ENCODE measurements around the gene A1CF. TPM values are rescaled to one million over a fixed set of nuclear protein-coding genes. Genes with fewer than 3 reads are reported as not detected.
A peak's percentile ranks its signal among the peaks of the same experiment; 100 is the strongest.

A1CF gene, protein sequence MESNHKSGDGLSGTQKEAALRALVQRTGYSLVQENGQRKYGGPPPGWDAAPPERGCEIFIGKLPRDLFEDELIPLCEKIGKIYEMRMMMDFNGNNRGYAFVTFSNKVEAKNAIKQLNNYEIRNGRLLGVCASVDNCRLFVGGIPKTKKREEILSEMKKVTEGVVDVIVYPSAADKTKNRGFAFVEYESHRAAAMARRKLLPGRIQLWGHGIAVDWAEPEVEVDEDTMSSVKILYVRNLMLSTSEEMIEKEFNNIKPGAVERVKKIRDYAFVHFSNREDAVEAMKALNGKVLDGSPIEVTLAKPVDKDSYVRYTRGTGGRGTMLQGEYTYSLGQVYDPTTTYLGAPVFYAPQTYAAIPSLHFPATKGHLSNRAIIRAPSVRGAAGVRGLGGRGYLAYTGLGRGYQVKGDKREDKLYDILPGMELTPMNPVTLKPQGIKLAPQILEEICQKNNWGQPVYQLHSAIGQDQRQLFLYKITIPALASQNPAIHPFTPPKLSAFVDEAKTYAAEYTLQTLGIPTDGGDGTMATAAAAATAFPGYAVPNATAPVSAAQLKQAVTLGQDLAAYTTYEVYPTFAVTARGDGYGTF
- total RNA-seq (2022) (0.69 TPM in 1 of 2 replicates, not detected in the other), Bru-seq, nascent RNA (percentile 13 among the genes with signal in this experiment), BruChase-seq, experiment 1, labeled RNA remaining after a 6-hour chase (percentile 10 among the genes with signal in this experiment), BruChase-seq, experiment 2, labeled RNA remaining after a 2-hour chase (percentile 6 among the genes with signal in this experiment)
- long read RNA-seq = 0 reads

DNA sequence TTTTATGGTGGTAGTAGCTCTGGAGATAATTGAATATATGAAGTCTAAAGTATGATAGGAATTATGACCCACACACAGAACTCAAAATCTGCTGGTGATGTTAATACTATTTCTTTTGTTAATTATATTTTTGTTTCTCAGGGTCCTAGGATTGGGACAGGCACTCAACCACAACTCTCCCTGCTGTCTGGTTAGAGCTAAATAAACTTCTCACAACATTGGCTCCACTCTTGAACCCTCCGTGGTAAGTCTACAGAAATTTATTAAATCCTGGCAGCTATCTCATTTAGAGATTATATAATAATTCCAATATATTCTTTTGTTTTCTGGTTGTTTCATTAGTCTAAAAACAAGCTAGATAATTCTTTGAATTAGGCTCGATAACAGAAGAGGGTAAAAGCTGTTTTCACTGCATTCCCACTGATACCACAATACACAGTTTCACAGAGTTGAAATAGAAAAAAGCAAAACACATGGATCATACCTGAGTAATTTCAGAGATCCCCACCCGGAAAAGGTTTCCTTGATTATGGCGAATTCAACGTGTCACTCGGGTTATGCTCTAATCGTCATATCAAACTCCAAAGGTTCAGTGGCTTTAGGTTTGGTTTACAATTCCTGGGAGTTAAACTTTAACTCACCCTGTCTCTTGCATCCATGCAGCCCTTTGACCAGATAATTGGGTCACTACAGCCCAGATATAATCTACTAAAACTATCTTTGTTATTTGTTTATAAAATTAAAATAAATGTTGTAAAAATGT is at the start of gene A1CF:
TSS of gene A1CF (minus strand) at position 531 of the 763 bp plus-strand sequence. CDS start 25,687 bp downstream, outside the sequence.
- intact Hi-C loops (cut with micrococcal nuclease; ENCODE audit: unreplicated experiment) = loop anchor here (5.0 kb wide), 1 partner anchor 33 kb away; no protein-coding TSS in a partner anchor
- Mint-ChIP-seq H3K9me3 (ENCODE audit: low read depth, unreplicated experiment) (no peaks in the 10 kb centered on the region), H3K4me3 (ENCODE audit: low read depth, unreplicated experiment) (no peak within 1 kb of the TSS), H3K27me3 (ENCODE audit: unreplicated experiment) (no peaks in the 10 kb centered on the region), H3K4me1 (ENCODE audit: low read depth, unreplicated experiment) (peaks cover 10% of the 10 kb centered on the region), H3K27ac (ENCODE audit: unreplicated experiment) (no peak within 1 kb of the TSS), H3K36me3 (ENCODE audit: insufficient read depth, unreplicated experiment) (no peaks in the 10 kb centered on the region)
- TF ChIP-seq, protein P1, sequence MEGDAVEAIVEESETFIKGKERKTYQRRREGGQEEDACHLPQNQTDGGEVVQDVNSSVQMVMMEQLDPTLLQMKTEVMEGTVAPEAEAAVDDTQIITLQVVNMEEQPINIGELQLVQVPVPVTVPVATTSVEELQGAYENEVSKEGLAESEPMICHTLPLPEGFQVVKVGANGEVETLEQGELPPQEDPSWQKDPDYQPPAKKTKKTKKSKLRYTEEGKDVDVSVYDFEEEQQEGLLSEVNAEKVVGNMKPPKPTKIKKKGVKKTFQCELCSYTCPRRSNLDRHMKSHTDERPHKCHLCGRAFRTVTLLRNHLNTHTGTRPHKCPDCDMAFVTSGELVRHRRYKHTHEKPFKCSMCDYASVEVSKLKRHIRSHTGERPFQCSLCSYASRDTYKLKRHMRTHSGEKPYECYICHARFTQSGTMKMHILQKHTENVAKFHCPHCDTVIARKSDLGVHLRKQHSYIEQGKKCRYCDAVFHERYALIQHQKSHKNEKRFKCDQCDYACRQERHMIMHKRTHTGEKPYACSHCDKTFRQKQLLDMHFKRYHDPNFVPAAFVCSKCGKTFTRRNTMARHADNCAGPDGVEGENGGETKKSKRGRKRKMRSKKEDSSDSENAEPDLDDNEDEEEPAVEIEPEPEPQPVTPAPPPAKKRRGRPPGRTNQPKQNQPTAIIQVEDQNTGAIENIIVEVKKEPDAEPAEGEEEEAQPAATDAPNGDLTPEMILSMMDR (IDR thresholded peaks at IDR 0.05; ENCODE audit: unreplicated experiment) = no peak
- no TSS peak for BruUV-seq (replicated peaks)
- CTCF ChIA-PET = no interaction called here
- no peak for DNase-seq

DNA sequence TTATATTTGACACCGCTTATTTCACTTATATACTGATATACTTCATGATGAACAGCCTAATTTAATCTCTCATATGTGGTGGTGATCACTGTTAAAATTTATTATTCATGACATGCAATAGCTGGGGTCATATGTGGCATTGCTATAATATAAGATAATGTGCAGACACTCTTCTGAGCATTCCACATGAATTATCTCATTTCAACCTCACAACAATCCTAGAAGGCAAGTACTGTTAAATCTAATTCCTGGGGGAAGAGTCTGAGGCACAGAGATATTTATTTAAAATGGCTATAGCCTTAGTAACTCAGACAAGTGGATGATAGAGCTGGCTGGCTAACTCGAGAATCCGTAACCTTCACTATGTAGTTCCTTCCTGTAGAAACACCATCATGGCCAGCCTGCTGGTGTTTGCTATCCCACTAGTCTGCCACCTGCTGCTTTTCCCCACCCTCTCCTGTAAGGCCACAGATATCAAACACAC is 46.6 kb upstream of the A1CF start:
- no peaks in the 10 kb centered on the region for H3K4me1 Mint-ChIP-seq (ENCODE audit: low read depth, unreplicated experiment)
- H3K36me3 Mint-ChIP-seq (ENCODE audit: insufficient read depth, unreplicated experiment) = no peaks in the 10 kb centered on the region
- peaks cover 22% of the 10 kb centered on the region for H3K27me3 Mint-ChIP-seq (ENCODE audit: unreplicated experiment)
- H3K9me3 Mint-ChIP-seq (ENCODE audit: low read depth, unreplicated experiment) = no peaks in the 10 kb centered on the region
- TF ChIP-seq, protein P1 (IDR thresholded peaks at IDR 0.05; ENCODE audit: unreplicated experiment) = no peak
- no TSS peak for BruUV-seq (replicated peaks)
- CTCF ChIA-PET = no interaction called here
- no peak overlapping the region for H3K4me3 Mint-ChIP-seq (ENCODE audit: low read depth, unreplicated experiment)
- DNase-seq = no peak
- intact Hi-C loops (cut with micrococcal nuclease; ENCODE audit: unreplicated experiment) = loop anchor here (2.0 kb wide), 1 partner anchor 143 kb away; no protein-coding TSS in a partner anchor
- H3K27ac Mint-ChIP-seq (ENCODE audit: unreplicated experiment) = no peak overlapping the region

DNA sequence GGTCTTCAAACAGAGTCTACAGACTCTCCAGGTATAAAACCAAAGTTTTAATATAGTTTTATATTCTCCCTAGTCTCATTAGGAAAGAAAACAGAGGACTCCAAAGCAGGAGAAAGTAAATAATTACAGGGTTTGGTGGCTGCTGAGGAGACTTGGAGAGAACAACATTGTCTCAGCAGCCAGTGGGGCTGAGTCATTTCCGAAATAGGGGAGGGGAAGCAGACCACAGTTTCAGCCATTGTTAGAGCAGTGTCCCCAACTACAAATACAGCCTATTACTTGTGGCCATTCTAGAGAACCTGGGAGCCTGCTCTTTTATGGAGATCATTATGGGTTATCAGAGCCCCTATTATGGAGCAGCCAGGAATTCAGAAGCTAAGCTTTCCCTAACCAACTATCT is 44.2 kb upstream of the A1CF start:
- peaks cover 2% of the 10 kb centered on the region for H3K9me3 Mint-ChIP-seq (ENCODE audit: low read depth, unreplicated experiment)
- peaks cover 27% of the 10 kb centered on the region for H3K27me3 Mint-ChIP-seq (ENCODE audit: unreplicated experiment)
- DNase-seq = no peak
- CTCF ChIA-PET = no interaction called here
- no peak overlapping the region for H3K27ac Mint-ChIP-seq (ENCODE audit: unreplicated experiment)
- H3K4me3 Mint-ChIP-seq (ENCODE audit: low read depth, unreplicated experiment) = no peak overlapping the region
- intact Hi-C loops (cut with micrococcal nuclease; ENCODE audit: unreplicated experiment) = loop anchor here (2.0 kb wide), 1 partner anchor 141 kb away; no protein-coding TSS in a partner anchor
- H3K4me1 Mint-ChIP-seq (ENCODE audit: low read depth, unreplicated experiment) = no peaks in the 10 kb centered on the region
- no peaks in the 10 kb centered on the region for H3K36me3 Mint-ChIP-seq (ENCODE audit: insufficient read depth, unreplicated experiment)
- BruUV-seq (replicated peaks) = no TSS peak
- TF ChIP-seq, protein P1 (IDR thresholded peaks at IDR 0.05; ENCODE audit: unreplicated experiment) = no peak

DNA sequence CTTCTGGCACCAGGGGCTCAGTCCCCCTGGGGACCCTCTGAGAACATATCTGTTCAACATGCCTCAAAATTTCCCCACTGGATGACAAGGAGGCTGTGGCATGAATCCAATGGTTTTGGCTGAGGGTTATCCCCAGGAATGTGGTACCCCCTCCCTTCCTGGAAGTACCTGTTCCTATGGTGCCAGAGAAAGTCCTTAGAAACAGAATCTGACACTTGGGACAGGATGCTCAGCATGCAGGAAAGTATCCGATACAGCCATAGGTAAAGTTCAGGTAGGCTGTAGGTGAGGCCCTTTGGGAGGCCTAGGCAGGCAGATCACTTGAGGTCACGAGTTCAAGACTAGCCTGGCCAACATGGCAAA is 42.7 kb upstream of the A1CF start:
- Mint-ChIP-seq H3K4me1 (ENCODE audit: low read depth, unreplicated experiment) (no peaks in the 10 kb centered on the region), H3K27ac (ENCODE audit: unreplicated experiment) (no peak overlapping the region), H3K27me3 (ENCODE audit: unreplicated experiment) (peaks cover 14% of the 10 kb centered on the region), H3K36me3 (ENCODE audit: insufficient read depth, unreplicated experiment) (no peaks in the 10 kb centered on the region), H3K9me3 (ENCODE audit: low read depth, unreplicated experiment) (peaks cover 9% of the 10 kb centered on the region), H3K4me3 (ENCODE audit: low read depth, unreplicated experiment) (no peak overlapping the region)
- intact Hi-C loops (cut with micrococcal nuclease; ENCODE audit: unreplicated experiment) = no loop called here
- DNase-seq = no peak
- CTCF ChIA-PET = no interaction called here
- TF ChIP-seq, protein P1 (IDR thresholded peaks at IDR 0.05; ENCODE audit: unreplicated experiment) = no peak
- no TSS peak for BruUV-seq (replicated peaks)

Data from Calu3 (cell line).